NCI-H510A treated with DMSO at 0.1 percent for 48 hours (cell line): Measurements from ENCODE around the gene INCENP.
A peak's percentile ranks its signal among the peaks of the same experiment; 100 is the strongest.
"Not testable (repeated sequence)": the region's sequence is repeated elsewhere in the genome, so short reads cannot be mapped to it uniquely, and the experiment has no call there.

Experiments
- DNase-seq: peaks from one replicate; lab custom pipeline; 2025; lab: John Stamatoyannopoulos, UW

INCENP gene

DNA sequence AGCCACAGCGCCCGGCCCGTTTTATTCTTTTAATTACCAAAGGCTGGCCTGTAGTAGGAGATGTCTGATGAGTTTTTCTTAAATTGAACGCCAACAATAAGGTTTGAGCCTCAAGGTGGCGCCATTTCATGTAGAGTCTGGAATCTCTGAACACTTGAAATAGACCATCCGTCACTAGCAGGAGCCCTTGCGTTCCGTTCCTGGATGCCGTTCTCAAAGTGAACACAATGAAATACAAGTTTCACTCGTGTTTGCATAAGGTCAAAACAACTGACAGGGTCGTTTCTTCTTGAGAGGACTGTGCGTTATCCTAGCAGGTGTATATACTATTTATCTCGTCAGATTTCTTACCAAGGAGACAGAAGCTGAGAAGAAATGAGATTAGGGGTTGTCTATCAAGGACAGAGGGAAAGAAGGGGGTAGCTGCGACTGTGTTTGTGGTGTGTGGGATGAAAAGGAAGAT lies 47.5 kb downstream of the INCENP start:
- peak; percentile 94 for DNase-seq

DNA sequence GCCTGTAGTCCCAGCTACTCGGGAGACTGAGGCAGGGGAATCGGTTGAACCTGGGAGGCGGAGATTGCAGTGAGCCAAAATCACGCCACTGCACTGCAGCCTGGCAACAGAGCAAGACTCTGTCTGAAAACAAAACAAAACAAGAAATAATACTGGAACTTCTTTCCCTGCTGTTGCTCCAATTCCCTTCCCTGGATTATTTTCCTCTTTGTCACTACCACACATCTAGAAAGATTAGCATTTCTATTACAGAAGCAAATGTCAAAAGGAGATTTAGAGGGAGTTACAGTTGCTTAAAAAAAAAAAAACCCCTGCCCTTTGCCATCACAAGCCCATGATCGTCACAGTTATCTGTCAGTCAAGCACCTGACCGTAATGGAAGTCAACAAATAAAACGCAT lies 48.5 kb downstream of the INCENP start:
- DNase-seq, result no peak

DNA sequence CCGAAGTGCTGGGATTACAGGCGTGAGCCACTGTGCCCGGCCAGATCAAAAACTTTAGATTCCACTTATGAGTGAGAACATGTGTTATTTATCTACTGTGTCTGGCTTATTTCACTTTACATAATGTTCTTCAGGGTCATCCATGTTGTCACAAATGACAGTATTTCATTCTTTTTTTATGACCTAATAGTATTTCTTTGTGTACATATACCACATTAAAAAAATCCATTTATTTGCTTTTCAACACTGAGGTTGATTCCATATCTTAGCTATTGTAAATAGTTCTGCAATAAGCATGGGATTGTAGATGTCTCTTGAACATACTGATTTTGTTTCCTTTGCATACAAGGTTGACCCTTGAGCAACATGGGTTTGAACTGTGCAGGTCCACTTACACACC lies 53.0 kb downstream of the INCENP start:
- DNase-seq, result no peak

DNA sequence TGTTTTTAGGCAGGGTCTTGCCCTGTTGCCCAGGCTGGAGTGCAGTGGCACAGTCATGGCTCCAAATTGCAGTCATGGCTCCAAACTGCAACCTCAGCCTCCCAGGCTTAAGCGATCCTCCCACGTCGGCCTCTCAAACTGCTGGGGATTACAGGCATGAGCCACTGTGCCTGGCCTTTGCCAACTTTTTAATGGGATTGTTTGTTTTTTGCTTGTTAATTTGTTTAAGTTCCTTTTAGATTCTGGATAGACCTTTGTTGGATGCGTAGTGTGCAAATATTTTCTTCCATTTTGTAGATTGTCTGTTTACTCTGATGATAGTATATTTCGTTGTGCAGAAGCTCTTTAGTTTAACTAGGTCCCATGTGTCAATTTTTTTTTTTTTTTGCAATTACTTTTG lies 56.2 kb downstream of the INCENP start:
- no peak for DNase-seq

DNA sequence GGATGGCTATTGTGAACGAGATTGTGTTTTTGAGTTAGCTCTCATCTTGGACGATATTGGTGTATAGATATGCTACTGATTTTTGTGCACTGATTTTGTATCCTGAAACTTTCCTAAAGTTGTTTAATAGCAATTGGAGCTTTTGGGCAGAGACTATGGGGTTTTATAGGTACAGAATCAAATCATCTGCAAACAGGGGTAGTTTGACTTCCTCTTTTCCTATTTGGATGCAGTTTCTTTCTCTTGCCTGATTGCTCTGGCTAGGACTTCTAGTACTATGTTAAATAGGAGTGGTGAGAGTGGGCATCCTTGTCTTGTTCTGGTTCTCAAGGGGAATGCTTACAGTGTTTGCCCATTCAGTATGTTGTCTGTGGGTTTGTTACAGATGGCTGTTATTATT lies 57.3 kb downstream of the INCENP start:
- no peak for DNase-seq

DNA sequence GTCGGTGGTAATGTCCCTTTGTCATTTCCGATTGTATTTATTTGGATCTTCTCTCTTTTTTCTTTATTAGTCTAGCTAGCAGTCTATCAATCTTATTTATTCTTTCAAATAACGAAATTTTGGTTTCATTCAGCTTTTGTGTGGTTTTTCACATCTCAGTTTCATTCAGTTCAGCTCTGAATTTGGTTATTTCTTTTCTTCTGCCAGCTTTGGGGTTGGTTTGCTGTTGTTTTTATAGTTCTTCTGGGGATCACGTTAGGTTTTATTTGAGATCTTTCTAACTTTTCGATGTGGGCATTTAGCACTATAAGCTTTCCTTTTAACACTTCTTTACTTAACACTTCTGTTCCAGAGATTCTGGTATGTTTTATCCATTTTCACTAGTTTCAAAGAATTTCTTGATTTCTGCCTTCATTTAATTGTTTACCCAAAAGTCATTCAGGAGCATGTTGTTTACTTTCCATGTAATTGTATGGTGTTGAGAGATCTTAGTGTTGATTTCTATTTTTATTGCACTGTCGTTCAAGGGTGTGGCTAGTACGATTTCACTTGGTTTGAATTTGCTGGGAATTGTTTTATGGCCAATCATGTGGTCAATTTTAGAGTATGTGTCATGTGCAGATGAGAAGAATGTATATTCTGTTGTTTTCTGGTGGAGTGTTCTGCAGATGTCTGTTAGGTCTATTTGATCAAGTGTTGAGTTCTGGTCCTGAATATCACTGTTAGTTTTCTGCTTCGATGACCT lies 58.5 kb downstream of the INCENP start:
- DNase-seq, result no peak

DNA sequence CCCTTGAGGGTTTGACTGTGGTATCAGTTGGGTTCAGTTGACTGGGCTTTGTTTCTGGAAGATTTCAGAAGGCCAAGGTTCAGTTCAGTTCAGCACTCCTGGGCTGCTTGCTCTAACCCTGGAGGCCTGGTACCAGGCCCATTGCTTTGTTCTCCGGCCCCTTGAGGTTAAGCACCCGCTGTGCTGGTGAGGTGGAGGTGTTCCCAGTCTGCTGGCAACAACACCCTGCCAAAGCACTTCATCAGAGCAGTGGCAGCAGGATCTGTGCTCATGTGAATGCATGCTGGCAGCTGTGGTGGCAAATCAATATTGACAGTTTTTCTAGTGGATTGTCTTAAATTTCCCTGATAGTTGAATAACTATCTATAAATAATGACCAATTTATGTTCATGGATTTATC lies 62.4 kb downstream of the INCENP start:
- peak; percentile 32 for DNase-seq

DNA sequence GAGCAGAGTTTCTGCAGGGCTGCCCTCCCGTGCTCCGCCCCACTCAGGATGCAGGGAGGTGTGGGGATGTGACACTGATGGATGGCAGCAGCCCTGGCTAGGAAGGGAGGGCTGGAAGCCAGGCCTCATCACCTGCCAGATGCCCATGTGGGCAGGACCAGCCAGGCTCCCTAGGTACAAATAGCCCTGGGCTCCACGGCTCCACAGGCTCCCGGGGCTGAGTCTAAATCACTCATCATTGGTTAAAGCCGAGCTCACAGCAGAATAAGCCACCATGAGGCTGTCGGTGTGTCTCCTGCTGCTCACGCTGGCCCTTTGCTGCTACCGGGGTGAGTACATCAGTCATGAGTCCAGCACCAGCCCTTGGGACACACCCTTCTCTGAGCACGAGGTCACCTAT lies 66.2 kb downstream of the INCENP start, which contains the start of gene SCGB1D1:
SCGB1D1 (plus strand) TSS at position 206 of the 400 bp plus-strand sequence; CDS start at position 275, 69 bp downstream.
- DNase-seq, result no peak

DNA sequence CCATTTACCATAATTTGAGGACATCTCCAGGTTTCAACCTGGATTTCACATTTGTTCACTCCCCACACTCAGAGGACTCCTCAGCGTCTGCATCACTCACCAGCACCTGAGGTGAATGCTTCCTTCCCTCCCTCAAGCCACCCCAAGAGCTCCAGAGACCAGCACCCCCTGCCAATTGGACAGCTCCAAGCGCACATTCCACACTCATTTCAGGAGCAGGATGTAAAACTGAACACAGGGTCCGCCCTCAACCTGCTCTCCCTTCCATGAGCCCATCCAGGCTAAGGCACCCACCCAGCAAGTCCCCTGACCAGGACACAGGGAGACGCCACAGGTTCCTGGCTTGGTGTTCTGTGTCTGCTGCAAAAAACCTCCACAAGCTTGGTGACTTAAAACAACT lies 70.1 kb downstream of the INCENP start:
- DNase-seq, result no peak

DNA sequence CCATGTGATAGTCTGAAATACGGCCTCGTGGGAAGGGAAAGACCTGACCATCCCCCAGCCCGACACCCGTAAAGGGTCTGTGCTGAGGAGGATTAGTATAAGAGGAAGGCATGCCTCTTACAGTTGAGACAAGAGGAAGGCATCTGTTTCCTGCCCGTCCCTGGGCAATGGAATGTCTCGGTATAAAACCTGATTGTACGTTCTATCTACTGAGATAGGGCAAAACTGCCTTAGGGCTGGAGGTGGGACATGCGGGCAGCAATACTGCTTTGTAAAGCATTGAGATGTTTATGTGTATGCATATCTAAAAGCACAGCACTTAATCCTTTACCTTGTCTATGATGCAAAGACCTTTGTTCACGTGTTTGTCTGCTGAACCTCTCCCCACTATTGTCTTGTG lies 71.2 kb downstream of the INCENP start:
- DNase-seq, result not testable (repeated sequence)

DNA sequence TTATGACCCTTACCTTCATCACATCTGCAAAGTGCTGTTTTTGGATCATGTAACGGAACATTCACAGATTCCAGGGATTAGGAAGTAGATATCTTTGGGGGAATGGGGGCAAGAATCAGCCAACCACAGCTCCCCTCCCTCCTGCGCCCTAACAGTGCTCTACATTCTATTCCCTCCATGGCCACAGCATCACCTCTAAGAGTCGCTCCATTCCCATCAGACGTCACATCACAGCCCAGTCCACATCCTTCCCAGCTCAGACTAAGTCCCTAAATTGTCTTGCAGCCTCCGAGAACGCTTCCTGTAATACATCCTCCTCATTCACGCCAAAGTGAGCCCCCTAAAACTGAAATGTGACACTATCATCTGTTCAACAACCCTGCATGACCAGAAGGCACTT lies 72.1 kb downstream of the INCENP start:
- DNase-seq, result no peak

DNA sequence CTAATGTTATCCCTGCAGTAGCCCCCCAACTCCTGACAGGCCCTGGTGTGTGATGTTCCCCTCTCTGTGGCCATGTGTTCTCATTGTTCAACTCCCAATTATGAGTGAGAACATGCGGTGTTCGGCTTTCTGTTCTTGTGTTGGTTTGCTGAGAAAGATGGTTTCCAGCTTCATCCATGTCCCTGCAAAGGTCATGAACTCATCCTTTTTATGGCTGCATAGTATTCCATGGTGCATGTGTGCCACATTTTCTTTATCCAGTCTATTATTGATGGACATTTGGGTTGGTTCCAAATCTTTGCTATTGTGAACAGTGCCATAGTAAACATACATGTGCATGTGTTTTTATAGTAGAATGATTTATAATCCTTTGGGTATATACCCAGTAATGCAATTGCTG lies 73.6 kb downstream of the INCENP start:
- DNase-seq, result not testable (repeated sequence)

DNA sequence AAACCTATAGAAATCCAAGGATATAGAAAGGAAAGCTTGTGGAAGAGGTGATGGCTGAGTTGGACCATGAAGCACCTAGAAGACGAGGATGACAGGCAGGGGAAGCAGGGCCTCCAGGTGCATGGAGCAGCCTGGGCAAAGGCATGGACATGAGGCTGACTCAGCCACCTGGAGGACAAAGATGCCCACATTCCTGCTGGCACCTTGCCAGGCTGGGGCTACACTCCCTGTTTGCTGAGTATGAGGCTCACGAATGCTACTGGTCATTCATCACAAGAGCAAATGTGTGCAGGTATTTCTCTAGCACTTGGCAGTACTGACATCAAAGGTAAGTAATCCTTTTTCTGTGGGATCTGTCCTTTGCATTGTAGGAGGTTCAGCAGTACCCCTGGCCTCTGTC lies 77.6 kb downstream of the INCENP start:
- DNase-seq, result no peak
